ENCODE data around the gene MYL5.
"Not testable (repeated sequence)": the region's sequence is repeated elsewhere in the genome, so short reads cannot be mapped to it uniquely, and the experiment has no call there.

Gene MYL5

DNA sequence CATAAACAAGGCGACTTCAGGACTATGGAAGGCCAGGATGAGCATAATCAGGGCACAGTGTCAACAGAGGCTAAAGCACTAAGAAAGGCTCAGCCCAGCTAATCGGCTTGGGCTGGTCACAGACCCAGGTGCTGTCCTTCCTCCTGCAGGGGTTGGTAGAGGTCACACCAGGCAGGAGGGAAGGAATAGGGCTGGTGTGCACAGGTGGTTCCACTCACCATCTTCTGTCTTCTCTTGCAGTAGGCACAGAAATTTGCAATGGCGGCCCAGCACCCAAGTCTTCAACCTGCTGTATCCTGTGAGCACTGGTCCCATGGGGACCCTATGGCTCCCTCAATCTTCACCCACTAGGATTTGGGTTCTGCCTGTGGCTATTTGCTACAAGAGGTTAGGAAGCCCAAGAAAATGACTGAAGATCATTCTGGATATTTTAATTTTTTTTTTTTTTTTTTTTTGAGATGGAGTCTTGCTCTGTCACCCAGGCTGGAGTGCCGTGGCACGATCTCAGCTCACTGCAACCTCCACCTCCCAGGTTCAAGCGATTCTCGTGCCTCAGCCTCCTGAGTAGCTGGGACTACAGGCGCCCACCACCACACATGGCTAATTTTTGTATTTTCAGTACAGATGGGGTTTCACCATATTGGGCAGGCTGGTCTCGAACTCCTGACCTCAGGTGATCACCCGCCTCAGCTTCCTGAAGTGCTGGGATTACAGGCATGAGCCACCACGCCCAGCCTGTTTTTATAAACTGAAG lies 4.4 kb upstream of the MYL5 start:
- DNase-seq (ENCODE audit: low read depth in 3 of 3): not testable (repeated sequence)

DNA sequence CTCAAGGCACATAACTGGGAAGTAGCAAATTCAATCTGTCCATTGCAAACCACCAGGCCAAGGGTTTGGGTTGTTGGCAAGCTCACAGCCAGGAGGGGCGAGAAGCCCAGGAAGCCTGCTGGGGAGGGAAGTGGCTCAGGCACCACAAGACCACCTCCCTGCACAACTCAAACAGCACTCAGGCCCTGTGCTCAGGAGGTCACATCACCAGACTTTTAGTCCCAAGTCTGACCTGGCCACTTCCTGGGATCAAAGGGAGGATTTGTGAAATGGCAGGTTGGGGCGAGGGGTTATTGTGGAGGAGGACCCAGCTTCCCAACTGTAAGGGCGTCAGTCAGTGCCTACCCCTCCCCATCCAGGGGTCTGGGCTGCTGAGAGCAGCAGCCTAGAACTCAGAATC lies 2.6 kb upstream of the MYL5 start:
- no peak for DNase-seq (ENCODE audit: low read depth in 3 of 3)

DNA sequence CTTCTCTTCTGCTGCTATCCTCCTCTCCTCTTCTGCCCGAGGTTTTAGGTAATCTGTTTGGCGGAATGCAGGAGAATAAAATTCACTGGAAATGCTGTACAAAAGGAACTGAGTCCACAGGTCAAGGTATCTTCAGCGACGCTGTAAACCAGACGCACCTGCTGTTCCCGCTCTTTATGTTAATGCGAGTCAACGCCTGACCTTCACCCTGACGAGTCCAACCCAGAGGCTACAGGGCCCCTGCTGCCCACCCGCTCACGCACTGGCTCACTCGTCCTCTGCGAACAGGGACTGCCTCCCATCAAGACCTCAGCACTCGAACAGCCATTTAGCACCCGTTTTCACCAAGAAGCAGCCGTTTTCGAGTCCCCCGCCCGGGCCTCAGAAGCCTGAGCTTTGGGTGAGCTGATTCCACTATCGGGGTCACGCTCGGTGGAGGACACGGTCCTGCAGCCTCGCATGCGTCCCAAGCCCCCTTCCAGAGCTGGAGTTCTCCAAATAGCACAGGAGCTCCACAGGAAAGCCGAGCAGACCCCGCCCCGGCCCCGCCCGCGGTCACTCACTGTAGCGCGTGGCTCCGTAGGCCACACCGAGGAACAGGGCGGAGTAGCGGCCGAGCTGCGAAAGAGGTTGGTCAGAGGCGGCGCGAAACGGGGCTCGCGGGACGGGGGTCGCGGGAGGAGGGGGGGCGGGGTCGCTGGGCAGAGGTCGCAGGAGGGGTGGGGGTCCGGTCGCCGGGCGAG lies 822 bp upstream of the MYL5 start:
- no peak for DNase-seq (ENCODE audit: low read depth in 3 of 3)

DNA sequence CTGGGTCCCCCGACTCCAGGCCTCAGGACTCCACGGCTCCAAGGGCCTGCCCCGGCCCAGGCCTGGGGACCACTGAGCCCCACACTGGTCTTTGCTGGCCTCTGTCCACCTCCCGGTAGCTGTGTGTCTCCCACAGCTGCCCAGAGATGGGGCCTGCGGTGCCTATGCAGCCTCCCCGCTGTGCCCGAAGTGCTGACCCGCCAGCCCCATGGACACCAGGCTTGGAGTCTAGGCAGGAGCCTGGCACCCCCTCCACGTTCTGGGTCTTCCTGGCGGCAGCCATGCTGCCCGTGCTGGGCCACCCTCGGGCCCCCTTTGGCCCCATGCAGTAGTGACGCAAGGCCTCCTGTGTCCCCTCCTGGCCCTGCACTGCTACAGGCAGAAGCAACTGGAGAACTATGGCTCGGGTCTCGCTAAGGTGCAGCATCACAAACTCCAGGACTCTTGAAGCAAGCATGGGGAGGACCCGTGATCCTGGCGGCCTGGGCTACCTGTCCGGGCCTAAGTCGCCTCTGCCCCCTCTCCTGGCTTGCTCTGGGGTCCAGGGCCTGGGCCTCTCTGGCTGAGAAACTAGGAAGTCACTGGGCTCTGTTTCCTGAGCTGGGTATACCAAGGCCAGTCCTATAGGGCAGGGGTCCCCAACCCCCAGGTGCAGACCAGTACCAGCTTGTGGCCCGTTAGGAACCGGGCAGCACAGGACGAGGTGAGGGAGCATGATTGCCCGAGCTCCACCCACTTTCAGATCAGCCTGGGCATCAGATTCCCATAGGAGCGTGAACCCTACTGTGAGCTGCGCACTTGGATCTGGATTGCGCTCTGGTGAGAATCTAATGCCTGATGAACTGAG lies 917 bp downstream of the MYL5 start:
- DNase-seq (ENCODE audit: low read depth in 3 of 3): no peak

DNA sequence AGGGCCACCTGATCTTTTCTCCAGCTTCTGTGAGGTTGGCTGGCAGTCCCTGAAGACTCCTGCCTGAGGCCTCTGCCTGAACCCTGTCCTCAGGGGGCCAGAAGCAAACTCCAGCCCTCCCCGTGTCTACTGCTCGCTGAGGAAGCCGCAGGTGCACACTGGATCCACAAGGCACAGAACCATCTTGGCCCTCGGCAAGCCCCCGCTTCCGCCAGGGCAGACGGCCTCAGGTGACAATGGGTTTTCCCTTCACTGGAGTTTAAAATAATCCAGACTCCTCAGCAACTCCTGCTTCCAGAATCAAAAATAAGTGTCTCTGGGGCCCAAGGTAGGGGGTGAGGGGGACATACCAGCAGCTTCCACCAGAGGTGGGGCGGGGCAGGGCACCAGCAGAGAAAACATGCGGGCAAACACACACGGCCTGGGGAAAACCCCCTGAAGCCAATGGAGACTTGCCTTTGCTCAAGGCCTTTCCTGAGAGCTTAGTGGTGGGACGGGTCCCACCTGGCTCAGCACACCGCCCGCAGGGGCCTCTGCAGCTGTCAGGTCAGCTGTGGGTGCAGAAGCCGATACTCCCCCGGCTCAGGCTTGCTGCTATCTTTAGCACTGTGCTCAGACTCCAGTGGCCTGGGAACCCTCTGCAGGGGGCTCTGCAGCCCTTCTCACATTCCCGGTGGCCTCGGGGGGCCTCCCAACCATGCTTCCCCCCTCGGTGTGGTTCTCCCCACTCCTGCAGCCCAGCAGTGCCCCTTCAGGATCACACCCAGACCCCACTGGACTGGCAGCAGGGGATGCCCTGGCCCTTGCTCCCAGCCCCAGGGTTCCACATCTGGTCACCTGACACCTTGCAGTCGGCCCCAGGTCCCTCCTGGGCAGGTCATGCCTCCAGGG lies 1.9 kb downstream of the MYL5 start:
- DNase-seq (ENCODE audit: low read depth in 3 of 3): no peak

DNA sequence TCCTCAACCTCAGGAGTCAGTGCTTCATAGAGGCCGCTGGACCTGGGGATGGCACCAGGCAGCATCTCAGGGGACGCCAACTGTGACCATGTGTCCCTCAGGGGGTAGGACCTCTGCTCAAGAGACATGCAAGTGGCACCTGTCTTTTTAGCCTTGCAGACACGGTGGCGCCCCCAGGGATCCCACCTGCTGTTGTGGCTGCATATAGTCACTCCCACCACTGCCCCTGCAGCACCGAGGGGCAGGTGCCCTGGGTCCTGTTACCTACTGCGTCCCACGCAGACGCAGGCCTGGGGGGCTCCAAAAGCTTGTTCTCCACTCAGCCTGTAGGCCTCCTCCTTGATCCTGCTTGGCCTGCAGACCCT lies 2.5 kb downstream of the MYL5 start:
- no peak for DNase-seq (ENCODE audit: low read depth in 3 of 3)

DNA sequence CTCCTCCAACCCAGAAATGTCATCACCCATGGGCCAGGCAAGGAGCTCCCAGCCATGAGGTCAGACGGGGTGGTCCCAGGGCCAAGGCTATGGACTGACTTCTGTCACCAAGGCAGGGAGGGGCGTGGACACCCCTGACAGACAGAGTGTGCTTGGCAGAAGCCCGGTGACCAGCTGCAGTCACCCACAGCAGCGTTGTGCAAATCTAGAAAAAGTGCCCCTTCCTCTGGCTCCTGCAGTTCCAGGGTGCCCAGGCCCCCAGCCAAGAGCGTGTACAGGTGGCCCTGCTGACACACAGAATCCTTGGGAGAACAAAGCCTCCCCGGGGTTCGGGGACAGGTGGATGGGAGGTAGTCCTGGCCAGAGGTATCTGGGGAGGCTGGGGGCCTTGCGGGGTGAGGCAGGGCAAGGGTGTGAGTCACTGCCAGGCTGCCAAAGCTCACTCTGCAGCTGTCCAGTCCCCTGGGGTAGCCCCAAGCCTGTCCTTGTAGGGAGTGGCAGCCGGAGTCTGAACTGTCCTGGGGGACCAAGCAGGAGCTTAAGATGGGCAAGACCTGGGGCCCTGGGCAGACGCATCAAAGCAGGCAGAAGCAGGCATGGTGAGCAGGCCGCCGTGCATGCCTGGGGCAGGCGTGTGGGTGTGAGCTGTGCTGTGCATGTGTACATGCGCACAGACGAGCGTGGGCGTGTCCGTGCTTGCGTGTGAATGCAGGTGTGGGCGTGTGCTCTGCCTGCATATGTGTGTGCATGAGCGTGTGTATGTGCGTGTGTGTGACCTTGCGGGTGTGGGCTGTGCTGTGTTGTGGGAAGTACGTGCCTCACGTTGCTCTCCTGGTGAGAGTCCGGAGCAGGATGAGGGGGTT lies 3.3 kb downstream of the MYL5 start:
- no peak for DNase-seq (ENCODE audit: low read depth in 3 of 3)

DNA sequence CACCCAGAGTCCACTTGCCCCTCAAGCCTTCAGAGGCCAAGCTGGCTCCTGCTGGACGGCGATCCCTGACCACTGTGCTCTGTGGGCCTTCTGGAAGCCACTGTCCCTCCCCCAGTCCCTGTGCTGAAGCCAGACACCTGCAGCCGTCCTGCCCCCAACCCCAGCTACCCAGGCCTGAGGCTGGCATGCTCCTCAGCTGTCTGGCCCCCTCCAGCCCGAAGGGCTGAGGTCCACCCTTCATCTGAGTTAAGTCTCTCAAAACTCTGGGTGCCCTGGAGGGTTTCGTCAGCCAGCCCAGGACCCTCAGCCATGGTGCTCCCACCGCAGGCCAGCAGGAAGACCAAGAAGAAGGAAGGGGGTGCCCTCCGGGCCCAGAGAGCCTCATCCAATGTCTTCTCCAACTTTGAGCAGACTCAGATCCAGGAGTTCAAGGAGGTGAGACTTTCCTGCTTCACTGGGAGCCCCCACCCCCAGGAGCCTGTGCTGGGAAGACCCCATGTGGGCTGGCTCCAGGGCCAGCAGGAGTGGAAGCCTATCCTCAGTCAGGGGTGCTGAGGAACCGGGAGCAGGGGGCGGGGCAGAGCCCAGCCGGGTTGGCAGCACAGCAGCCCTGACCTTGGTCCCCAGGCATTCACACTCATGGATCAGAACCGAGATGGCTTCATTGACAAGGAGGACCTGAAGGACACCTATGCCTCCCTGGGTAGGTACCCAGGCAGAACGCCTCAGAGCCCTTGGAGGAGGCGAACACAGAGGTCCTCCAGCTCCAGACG lies 4.2 kb downstream of the MYL5 start:
- no peak for DNase-seq (ENCODE audit: low read depth in 3 of 3)

DNA sequence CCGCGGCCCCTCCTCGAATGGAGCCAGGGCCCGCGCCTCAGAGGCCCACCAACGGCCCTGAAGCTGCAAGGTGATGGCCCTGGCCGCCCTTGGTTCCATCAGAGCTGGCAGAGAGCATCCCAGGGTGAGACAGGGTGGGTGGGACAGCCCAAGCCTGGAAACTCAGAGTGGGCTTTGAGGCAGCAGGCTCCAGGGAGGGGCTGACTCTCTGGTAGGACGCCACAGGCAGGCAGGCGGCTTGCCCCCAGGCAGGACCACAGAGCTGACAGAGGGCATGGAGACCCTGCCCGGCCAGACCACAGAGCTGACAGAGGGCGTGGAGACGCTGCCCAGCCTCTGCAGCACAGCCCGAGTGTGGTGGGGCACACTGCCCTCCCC lies 4.8 kb downstream of the MYL5 start:
- no peak for DNase-seq (ENCODE audit: low read depth in 3 of 3)

DNA sequence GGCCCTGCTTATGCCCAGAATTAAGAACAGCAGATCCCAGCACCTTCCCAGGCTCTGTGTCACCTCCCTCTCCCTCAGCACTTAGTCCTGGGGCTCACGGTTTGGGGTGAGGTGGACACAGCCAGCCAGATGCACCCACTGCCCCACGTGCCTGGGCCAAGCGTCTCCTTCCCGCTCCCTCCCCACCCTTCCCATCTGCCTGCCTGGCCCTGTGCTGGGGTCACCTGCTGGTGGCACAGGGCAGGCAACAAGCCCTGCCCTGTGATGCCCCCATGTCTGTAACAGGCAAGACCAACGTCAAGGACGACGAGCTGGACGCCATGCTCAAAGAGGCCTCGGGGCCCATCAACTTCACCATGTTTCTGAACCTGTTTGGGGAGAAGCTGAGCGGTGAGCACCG lies 5.3 kb downstream of the MYL5 start:
- no peak for DNase-seq (ENCODE audit: low read depth in 3 of 3)

DNA sequence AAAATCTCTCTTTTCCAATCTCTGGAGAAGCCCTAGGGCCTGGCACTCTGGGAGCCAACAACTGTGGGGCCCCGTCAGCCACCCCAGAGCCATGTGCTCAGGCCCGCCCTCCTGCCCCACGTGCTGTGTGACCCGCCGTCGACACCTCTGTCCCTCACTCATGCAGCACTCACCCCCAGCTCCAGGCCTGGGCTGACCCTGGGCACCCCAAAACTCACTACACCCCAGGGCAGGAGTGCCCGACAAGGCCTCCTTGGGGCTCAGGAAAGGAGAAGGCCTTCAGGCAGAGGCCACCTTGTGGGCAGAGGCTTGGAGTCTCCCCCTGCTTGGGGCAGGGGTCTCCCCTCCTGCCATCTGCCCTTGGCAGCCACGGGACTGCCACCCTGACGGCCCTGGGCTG lies 5.7 kb downstream of the MYL5 start:
- DNase-seq (ENCODE audit: low read depth in 3 of 3): no peak

DNA sequence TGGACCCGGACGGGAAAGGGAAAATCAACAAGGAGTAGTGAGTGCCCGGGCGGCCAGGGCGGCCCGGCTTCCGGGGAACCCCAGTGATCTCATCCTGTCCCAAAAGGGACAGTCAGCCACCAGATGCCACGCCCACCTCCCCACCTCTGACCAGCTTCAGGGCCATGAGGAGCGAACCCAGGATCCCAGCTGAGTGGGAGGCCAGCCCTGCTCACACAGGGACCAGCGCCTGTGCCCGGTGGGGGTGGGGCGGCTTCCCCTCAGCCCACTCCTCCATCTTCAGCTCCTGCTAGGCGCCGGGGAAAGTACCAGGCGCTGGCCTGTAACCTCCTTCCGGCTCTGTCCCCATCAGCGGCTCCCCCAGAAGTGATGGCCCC lies 6.2 kb downstream of the MYL5 start:
- DNase-seq (ENCODE audit: low read depth in 3 of 3): no peak

DNA sequence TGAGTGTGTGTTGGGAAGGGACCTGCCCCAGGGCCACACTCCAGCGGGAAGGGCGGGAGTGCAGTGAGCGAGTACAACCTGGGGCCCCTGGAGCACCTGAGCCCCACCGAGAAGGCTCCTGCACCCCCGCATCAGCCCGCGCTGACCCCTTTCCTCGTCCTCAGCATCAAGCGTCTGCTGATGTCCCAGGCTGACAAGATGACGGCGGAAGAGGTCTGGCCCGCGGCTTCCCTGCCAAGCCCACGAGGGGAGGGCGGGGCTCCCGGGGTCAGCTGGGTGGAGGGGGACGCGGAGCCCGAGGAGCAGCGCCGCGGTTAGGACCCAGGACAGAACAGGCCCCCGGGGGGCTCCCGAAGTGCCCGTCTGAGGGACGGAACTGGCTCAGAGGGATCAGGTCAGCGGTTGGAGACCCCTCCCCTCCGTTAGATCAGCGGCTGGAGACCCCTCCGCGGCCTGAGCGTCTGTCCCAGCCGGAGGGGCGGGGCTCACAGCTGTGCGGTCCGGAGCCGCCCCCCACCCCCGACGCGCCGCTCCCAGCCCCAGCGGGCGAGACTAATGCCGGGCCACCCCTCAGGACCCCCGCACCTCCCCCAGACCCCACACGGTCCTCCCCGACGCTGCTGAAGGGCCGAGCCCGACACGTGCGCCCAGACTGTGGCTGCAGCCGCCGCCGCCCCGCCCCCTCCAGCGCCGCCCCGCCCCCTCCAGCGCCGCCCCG lies 6.7 kb downstream of the MYL5 start:
- DNase-seq (ENCODE audit: low read depth in 3 of 3): no peak

DNA sequence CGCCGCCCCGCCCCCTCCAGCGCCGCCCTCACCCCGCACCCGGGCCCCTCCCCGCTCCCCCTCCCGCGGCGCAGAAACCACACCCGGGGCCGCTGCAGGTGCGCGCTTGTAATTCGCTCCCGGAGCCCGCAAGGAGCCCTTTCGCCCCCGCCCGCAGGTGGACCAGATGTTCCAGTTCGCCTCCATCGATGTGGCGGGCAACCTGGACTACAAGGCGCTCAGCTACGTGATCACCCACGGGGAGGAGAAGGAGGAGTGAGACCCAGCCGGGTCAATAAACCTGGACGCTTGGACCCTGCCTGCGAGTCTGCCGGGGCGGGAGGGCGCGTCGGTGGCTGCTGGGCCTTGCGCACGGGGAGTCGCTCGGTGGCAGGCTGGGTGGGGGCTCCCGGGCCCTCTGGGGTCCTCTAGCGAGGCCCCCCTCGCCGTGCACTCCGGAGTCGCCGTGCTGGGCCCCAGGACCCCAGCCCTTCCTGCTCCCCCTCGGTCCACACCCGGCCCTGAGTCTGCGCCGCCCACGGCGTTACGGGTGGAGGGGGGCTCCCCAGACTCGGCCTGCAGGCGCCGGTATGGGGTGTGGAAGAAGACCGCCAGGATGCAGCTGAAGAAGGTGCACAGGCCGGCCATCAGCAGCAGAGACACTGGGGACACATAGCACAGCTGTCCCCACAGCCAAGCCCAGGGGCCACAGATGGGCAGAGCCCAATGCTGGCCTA lies 7.6 kb downstream of the MYL5 start:
- DNase-seq (ENCODE audit: low read depth in 3 of 3): no peak

DNA sequence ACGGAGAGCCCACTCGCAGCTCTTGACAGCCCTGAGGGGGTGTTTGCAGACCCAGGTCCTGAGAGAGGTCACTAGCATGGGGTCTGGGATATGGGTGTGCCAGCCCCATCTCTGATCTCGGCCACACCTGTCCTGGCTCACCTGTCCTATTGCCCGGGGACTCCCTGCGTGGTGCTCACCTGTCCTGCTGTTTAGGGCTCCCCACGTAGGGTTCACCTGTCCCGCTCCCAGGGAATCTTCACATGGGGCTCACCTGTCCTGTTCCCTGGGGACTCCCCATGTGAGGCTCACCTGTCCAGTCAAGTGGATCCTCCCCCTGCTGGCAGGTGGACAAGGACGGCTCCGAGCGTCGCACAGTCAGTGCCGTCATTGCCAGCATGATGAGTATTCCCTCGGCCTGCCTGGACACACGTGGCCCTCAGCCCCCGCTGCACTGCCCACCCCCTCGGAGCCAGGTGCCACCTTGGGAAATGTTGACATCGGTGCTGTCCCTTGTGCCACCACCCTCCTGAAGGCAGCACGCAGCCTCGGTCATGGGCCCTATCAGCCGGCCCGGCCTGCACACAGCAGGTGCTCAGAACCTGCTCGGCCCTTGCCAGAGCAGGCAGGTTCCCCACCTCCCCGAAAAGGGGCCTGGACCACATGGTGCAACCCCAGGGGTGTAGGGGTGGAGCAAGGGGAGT lies 8.3 kb downstream of the MYL5 start:
- no peak for DNase-seq (ENCODE audit: low read depth in 3 of 3)

DNA sequence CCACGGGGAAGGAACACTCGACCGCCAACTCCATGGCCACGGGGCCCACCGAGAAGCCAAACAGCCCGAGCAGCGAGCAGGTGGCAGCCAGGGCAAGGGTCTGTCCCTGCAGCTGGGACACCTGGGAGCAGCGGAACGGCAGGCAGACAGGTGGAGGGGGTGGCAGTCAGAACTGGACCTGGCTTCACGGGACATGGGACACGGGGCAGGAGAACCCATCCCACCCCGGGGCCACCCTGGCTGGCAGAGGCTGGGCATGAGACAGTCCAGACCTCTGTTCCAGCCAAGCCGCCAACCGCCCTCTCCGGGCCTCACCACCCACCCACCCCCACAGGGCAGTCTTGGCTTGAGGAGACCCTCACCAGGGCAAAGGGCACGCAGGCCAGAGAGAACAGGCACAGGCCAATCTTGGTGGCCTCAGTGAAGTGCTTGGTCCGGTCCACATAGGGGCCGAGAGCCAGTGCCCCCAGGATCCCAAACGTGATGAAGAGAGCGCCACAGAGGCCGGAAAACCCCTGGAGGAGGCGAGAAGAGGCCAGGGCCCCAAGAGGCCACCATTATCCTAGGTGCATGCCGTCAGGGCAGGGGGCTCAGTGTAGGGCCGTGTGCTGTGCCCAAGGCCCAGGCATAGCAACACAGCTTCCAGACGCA lies 9.0 kb downstream of the MYL5 start:
- no peak for DNase-seq (ENCODE audit: low read depth in 3 of 3)

DNA sequence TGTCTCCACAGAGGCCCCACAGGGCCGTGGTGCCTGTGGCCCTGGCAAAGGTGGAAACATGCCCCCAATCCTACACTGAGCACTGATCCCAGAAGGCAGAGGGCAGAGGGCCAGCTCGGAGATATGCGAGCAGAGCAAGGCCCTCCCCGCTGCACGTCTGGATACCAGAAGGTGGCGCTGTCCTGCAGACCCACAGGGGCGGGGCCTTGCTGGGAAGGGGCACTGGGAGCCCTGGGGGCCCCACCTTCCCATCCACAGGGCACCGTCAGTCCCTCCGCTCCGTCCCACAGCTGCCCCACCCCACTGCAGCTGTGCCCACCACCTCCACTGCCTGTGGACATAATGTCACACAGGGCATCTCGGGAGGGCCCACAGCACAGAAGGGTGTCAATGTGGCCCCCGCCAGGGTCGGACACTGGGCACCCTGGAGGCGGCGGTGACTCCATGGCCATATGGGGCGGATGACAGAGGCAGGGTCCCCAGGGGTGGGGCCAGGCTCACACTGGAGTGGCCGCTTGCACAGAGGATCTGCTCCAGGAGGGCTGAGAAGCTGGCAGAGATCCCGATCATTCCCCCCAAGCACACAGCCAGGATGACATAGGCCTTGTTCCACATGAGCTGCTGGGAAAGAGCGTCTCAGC lies 9.8 kb downstream of the MYL5 start:
- no peak for DNase-seq (ENCODE audit: low read depth in 3 of 3)
